Loucy (cell line): Measurements from ENCODE around the gene ABCE1.

Experiments
- EZH2phosphoT487 ChIP-seq: fragments of 200-600 bp; IDR thresholded peaks from 2 replicates; pipeline ENCODE4 v1.6.1; 2018; ENCODE audit warnings: antibody characterized with exemption, mild to moderate bottlenecking, moderate library complexity, borderline replicate concordance
- TF ChIP-seq, protein P1 (sequence below): fragments of 200-600 bp; sonication (generic); conservative IDR thresholded peaks from 2 replicates; pipeline ENCODE4 v1.5.1; 2014; ENCODE audit warnings: mild to moderate bottlenecking, antibody characterized with exemption, low read length

DNA sequence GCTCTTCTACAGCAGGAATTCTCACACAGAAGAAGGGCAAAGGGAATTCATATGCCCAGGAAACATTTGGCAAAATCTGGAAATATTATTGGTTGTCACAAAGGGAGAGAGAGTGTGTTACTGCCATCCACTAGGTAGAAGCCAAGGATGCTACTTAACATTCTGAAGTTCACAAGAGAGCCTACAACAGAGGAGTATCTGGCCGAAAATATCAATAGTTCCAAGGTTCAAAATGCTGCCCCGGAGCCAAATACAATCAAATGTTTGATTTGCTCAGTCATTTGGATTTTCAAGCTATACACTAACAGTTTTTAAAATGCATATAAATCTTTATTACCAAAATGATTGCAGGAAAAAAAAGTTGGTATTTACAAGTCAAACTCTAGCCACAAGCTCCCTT lies 63.4 kb downstream of the ABCE1 start:
- TF ChIP-seq, protein P1, sequence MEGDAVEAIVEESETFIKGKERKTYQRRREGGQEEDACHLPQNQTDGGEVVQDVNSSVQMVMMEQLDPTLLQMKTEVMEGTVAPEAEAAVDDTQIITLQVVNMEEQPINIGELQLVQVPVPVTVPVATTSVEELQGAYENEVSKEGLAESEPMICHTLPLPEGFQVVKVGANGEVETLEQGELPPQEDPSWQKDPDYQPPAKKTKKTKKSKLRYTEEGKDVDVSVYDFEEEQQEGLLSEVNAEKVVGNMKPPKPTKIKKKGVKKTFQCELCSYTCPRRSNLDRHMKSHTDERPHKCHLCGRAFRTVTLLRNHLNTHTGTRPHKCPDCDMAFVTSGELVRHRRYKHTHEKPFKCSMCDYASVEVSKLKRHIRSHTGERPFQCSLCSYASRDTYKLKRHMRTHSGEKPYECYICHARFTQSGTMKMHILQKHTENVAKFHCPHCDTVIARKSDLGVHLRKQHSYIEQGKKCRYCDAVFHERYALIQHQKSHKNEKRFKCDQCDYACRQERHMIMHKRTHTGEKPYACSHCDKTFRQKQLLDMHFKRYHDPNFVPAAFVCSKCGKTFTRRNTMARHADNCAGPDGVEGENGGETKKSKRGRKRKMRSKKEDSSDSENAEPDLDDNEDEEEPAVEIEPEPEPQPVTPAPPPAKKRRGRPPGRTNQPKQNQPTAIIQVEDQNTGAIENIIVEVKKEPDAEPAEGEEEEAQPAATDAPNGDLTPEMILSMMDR = no peak
- no peak for TF ChIP-seq EZH2phosphoT487
